GM21786 (cell line): ENCODE measurements around the gene CDC5L.

ENCODE experiments used
- ATAC-seq: cut with Tn5 transposase; IDR thresholded peaks from one replicate; pipeline ENCODE4 v1.9.1; 2021; ENCODE audit not compliant: unreplicated experiment

Gene CDC5L

DNA sequence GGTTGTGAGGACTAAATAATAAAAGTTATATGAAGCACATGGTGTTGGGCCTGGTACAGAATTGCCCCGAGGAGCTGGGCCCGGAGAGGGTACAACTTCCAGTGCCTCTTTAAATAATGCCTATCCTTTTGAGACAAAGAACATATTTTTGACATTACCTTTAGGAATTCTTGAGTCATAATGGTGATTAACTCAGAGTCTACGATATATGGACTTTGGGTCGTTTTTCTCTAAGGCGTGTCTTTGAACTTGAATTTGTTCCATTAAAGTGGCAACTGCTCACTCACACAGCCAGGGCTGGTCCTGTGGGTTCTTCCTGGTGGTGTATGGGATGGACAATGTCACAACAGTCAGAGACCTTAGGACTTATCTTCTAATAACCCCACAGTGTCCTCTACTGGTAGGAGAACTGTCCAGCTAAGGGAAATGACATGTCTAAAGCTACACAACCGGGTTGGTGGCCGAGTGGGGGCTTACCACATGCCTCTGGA is 106.5 kb downstream of the CDC5L start:
- ATAC-seq, result no peak

GRCh38 chr6:44495036-44495901 is 107.8 kb downstream of the CDC5L start:
- no peak for ATAC-seq

GRCh38 chr6:44496665-44497369 is 109.3 kb downstream of the CDC5L start:
- no peak for ATAC-seq

DNA sequence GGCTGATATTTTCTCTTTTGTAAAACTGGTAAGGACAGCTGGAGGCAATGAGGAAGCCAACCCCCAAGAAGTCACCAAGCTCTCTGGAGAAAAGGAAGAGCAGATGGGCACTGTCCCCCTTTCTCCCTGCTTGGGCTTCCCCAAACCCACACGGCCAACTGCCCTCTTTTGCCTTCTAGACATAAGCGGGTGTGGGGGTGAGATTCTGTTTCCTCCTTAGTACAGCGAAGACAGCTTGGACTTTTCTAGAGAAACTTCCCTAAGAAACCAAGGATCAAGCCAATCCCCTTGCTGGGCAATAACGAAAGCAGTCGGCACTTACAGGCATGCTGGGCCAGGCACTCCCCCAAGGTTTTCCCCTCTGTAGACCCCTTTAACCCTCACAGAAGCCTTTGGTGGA is 110.3 kb downstream of the CDC5L start:
- ATAC-seq, result no peak

GRCh38 chr6:44498436-44498835 is 110.9 kb downstream of the CDC5L start:
- no peak for ATAC-seq

DNA sequence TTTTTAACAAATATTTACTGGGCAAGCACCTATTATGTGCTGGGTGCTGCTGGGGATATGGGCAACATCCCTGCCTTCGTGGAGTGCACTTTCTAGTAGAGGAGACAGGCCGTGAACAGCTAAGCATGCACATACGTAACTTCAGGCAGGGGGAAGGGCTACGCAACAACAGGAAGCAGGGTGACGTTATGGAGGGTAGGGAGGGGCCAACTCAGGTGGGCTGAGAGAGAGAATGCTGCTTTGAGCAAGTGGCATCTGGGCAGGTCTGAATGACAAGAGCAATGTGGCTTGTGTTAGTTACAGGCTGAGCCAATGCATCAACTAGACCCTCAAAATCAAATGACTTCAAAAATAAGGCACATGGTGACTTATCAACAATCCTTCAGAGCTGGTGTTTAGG is 112.1 kb downstream of the CDC5L start:
- no peak for ATAC-seq
